HL-60 (cell line): ENCODE data around the gene JTB.

Source experiments
- POLR2AphosphoS5 ChIP-seq: IDR thresholded peaks from 2 replicates; pipeline ENCODE4 v1.6.1; 2012; ENCODE audit warnings: low read depth
- TF ChIP-seq, protein P1 (sequence below): IDR thresholded peaks from one replicate; pipeline ENCODE4 v1.5.1; 2011; ENCODE audit warnings: low read length, control low read depth, inconsistent platforms; ENCODE audit not compliant: insufficient read depth
- TF ChIP-seq, protein P2 (sequence below): IDR thresholded peaks from 2 replicates; pipeline ENCODE4 v1.6.1; 2012; ENCODE audit warnings: low read depth; ENCODE audit not compliant: insufficient replicate concordance

DNA sequence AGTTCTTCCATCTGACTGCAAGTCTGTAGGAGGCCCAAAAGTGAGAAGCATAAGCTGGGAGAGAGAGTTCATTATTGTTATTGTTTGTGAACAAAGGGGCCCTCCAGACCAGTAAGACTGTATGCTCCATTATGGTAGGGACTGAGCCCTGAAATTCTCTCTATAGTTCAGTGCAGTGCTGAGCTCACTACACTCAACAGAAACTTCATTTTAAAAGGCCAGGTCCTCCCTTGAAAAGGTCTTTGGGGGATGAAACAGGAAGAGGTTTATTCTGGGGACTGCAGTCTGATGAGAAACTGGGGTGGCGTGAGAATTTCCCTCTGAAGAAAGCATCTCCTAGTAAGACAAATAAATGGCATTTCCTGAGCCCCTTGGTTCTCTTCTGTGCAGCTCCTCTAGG lies 49.2 kb downstream of the JTB start:
- TF ChIP-seq, protein P1, sequence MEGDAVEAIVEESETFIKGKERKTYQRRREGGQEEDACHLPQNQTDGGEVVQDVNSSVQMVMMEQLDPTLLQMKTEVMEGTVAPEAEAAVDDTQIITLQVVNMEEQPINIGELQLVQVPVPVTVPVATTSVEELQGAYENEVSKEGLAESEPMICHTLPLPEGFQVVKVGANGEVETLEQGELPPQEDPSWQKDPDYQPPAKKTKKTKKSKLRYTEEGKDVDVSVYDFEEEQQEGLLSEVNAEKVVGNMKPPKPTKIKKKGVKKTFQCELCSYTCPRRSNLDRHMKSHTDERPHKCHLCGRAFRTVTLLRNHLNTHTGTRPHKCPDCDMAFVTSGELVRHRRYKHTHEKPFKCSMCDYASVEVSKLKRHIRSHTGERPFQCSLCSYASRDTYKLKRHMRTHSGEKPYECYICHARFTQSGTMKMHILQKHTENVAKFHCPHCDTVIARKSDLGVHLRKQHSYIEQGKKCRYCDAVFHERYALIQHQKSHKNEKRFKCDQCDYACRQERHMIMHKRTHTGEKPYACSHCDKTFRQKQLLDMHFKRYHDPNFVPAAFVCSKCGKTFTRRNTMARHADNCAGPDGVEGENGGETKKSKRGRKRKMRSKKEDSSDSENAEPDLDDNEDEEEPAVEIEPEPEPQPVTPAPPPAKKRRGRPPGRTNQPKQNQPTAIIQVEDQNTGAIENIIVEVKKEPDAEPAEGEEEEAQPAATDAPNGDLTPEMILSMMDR, result no peak
- no peak for TF ChIP-seq POLR2AphosphoS5
- TF ChIP-seq, protein P2, sequence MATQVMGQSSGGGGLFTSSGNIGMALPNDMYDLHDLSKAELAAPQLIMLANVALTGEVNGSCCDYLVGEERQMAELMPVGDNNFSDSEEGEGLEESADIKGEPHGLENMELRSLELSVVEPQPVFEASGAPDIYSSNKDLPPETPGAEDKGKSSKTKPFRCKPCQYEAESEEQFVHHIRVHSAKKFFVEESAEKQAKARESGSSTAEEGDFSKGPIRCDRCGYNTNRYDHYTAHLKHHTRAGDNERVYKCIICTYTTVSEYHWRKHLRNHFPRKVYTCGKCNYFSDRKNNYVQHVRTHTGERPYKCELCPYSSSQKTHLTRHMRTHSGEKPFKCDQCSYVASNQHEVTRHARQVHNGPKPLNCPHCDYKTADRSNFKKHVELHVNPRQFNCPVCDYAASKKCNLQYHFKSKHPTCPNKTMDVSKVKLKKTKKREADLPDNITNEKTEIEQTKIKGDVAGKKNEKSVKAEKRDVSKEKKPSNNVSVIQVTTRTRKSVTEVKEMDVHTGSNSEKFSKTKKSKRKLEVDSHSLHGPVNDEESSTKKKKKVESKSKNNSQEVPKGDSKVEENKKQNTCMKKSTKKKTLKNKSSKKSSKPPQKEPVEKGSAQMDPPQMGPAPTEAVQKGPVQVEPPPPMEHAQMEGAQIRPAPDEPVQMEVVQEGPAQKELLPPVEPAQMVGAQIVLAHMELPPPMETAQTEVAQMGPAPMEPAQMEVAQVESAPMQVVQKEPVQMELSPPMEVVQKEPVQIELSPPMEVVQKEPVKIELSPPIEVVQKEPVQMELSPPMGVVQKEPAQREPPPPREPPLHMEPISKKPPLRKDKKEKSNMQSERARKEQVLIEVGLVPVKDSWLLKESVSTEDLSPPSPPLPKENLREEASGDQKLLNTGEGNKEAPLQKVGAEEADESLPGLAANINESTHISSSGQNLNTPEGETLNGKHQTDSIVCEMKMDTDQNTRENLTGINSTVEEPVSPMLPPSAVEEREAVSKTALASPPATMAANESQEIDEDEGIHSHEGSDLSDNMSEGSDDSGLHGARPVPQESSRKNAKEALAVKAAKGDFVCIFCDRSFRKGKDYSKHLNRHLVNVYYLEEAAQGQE, result no peak
